Measurements from ENCODE around the gene SLC35F4. TPM values are rescaled to one million over a fixed set of nuclear protein-coding genes. Genes with fewer than 3 reads are reported as not detected.

SLC35F4 gene
- total and polyA plus RNA-seq, 2 experiments from 2014 or later = 0.10 TPM; not detected in 1

DNA sequence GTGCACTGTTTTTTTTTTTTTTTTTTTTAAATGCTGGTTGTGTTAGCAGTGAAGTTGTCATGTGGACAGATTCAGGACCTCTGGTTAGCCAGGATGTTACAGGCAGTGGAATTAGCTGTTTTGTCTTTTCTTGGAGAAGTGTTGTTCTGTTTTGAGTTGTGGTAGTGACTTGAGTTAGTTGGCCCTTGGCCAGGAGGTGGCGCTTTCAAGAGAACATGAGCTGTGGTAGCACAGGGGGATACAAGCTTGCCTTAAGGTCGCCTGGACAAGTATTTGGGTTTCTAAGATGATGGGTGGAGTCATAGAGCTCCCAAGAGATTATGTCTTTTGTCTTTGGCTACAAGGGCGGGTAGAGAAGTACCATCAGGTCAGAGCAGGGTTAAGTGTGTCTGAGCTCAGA is 338.9 kb downstream of the SLC35F4 start:
- no peaks in the 10 kb centered on the region for H3K4me1 ChIP-seq (ENCODE audit: low read depth)
- H3K4me3 ChIP-seq = no peak overlapping the region
- no peaks in the 10 kb centered on the region for H3K36me3 ChIP-seq
- no peak overlapping the region for H3K27ac ChIP-seq
- no peaks in the 10 kb centered on the region for H3K27me3 ChIP-seq
- TF ChIP-seq, protein P1, sequence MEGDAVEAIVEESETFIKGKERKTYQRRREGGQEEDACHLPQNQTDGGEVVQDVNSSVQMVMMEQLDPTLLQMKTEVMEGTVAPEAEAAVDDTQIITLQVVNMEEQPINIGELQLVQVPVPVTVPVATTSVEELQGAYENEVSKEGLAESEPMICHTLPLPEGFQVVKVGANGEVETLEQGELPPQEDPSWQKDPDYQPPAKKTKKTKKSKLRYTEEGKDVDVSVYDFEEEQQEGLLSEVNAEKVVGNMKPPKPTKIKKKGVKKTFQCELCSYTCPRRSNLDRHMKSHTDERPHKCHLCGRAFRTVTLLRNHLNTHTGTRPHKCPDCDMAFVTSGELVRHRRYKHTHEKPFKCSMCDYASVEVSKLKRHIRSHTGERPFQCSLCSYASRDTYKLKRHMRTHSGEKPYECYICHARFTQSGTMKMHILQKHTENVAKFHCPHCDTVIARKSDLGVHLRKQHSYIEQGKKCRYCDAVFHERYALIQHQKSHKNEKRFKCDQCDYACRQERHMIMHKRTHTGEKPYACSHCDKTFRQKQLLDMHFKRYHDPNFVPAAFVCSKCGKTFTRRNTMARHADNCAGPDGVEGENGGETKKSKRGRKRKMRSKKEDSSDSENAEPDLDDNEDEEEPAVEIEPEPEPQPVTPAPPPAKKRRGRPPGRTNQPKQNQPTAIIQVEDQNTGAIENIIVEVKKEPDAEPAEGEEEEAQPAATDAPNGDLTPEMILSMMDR (IDR thresholded peaks at IDR 0.05; ENCODE audit: low read depth, low read length) = no peak
- H3K9me3 ChIP-seq (ENCODE audit: low read depth) = no peaks in the 10 kb centered on the region
- peak in 1 of 2 donors; percentile 32 for DNase-seq (ENCODE audit: low read depth in 1 of 2, low spot score in 1 of 2)

DNA sequence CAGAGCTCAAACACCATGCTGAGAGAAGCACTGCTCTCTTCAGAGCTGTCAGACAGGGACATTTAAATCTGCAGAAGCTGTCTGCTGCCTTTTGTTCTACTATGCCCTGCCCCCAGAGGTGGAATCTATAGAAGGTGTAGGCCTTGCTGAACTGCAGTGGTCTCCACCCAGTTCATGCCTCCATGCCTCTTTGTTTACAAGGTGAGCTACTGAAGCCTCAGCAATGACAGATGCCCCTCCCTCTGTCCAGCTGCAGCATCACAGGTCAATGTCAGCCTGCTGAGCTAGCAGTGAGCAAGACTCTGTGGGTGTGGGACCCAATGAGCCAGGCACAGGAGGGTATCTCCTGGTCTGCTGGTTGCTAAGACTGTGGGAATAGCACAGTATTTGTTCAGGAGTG is 346.8 kb downstream of the SLC35F4 start:
- Histone ChIP-seq H3K36me3 (no peaks in the 10 kb centered on the region), H3K4me1 (ENCODE audit: low read depth) (no peaks in the 10 kb centered on the region), H3K27me3 (no peaks in the 10 kb centered on the region), H3K27ac (no peak overlapping the region), H3K4me3 (no peak overlapping the region), H3K9me3 (ENCODE audit: low read depth) (no peaks in the 10 kb centered on the region)
- TF ChIP-seq, protein P1 (IDR thresholded peaks at IDR 0.05; ENCODE audit: low read depth, low read length) = no peak
- no peak for DNase-seq (ENCODE audit: low read depth in 1 of 2, low spot score in 1 of 2)
